SU-DHL-6 (cell line): ENCODE data around the gene NDUFS1.

Experiments
- EZH2phosphoT487 ChIP-seq: fragments of 200-600 bp; sonication (generic), shearing (Covaris generic); conservative IDR thresholded peaks from 2 replicates; pipeline ENCODE4 v1.6.1; 2018; ENCODE audit warnings: mild to moderate bottlenecking, antibody characterized with exemption, low read length, moderate library complexity, mixed read lengths
- TF ChIP-seq, protein P1 (sequence below): fragments of 200-600 bp; sonication (generic); IDR thresholded peaks from one replicate; pipeline ENCODE4 v1.5.1; 2017; ENCODE audit warnings: antibody characterized with exemption, mild to moderate bottlenecking, low read length, moderate library complexity; ENCODE audit not compliant: insufficient read depth, poor library complexity, severe bottlenecking

DNA sequence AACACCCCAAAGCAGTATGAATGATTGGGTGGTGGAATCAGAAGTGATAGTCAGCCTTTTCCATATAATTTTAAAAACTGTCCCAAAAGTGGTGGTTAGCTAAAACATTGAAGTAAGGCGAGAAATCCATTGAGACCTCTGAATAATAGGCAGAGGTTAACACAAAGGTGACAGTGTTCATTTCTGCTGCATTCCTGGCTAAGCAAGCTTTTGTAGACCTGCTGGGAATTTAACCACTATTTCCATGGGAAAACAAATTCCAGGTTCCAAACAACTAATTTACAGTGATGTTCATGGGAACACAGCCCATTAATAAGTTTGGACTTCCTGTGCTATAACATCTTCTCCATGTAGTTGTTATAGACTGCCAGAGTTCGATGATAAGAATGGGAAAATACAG is 66.9 kb downstream of the NDUFS1 start:
- TF ChIP-seq, protein P1, sequence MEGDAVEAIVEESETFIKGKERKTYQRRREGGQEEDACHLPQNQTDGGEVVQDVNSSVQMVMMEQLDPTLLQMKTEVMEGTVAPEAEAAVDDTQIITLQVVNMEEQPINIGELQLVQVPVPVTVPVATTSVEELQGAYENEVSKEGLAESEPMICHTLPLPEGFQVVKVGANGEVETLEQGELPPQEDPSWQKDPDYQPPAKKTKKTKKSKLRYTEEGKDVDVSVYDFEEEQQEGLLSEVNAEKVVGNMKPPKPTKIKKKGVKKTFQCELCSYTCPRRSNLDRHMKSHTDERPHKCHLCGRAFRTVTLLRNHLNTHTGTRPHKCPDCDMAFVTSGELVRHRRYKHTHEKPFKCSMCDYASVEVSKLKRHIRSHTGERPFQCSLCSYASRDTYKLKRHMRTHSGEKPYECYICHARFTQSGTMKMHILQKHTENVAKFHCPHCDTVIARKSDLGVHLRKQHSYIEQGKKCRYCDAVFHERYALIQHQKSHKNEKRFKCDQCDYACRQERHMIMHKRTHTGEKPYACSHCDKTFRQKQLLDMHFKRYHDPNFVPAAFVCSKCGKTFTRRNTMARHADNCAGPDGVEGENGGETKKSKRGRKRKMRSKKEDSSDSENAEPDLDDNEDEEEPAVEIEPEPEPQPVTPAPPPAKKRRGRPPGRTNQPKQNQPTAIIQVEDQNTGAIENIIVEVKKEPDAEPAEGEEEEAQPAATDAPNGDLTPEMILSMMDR: no peak
- TF ChIP-seq EZH2phosphoT487: no peak
